Body of pancreas (tissue), 4 donors: Measurements from ENCODE around the gene UQCRH.

Source experiments
- CTCF ChIP-seq, 7 experiments: fragments of 450-650 bp in 4 of 7; fragments of 200-600 bp in 3 of 7; sonication (generic) in 3 of 7; IDR thresholded peaks; one replicate each; pipeline ENCODE4 v1.5.1; 2016 to 2019; ENCODE audit warnings: antibody characterized with exemption in 7 of 7
- POLR2A ChIP-seq, 3 donors: fragments of 450-650 bp; IDR thresholded peaks; one replicate each; pipeline ENCODE4 v1.6.1; 2016; ENCODE audit warnings: antibody characterized with exemption in 3 of 3, mild to moderate bottlenecking in 2 of 3

GRCh38 chr1:46364612-46365011, 61.1 kb downstream of the UQCRH start:
- TF ChIP-seq CTCF (IDR thresholded peaks at IDR 0.05), result no peak
- no peak for TF ChIP-seq POLR2A (IDR thresholded peaks at IDR 0.05)
